IPS-18c (cell line): ENCODE data around the gene APOA4.

ENCODE experiments used
- H3K4me3 ChIP-seq: 2 replicates; pipeline ENCODE4 v1.7.0; 2013; ENCODE audit warnings: low read depth, mild to moderate bottlenecking, low read length, moderate library complexity; ENCODE audit not compliant: insufficient read depth
- H3K9me3 ChIP-seq: one replicate; pipeline ENCODE4 v1.6.1; 2013; ENCODE audit warnings: mild to moderate bottlenecking, low read length, moderate library complexity; ENCODE audit not compliant: control insufficient read depth, insufficient read depth

Gene APOA4

DNA sequence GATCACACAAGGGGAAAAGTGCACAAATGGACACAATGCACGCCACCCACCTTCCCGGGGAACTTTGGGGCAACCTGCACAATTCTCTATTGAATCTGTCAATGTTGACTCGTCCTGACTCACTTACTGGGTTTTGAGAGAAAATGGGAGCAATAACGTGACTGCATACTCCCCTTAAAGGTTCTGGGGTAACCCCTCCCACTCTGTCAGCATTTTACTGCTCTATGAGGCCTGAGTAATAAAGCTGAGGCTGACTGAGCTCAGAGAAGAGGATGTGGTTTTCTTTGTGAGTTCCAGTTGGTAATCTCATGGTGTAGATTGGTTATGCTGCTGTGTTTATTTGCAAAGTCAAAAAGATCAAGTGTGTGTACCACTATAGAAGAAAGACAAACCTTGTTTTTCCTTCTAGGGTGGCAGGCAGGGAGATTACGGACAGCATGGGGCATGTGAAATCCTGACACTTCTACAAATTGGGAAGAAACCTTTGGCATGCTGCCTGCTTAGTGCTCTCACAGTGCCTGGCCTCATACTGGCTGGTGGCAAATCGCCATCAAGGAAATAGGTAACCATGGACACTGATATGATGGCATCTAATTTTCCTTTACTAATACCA, 30.5 kb upstream of the APOA4 start:
- no peaks in the 10 kb centered on the region for H3K9me3 ChIP-seq
- H3K4me3 ChIP-seq: no peak overlapping the region

DNA sequence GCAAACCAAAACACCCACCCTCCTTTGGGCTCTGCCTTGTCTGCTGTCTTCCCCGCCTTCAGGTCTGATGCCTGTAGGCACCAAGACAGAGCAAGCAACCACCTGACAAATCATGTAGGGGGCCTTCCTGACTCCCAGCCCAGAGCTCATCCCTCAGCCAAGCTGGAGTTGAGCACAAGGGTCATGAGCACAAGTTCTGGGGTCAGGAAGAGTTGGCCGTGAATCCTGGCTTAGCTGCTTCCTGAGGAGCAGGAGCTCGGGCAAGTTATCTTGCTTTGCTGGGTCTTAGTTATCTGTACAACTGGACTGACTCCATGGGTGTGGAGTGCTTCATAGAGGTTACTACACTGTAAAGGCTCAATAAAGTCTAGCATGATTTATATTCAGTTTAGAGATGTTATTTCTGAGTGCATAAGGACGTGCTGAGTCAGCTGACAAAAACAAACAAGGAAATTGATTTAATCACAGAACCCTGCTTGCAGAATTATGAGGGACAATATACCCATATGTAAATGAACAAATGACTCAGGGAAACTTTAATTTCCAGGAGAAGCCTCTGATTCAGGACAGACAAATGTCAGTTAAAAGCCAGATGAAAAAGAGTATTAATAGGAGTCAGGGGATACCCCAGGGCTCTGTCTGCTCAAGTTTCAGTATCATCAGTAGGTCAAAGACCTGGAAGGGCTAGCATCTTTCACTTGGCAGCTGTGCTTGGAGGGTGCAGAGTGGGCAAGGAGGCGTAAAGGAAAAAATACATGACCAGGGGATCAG, 29.3 kb upstream of the APOA4 start:
- H3K9me3 ChIP-seq: no peaks in the 10 kb centered on the region
- no peak overlapping the region for H3K4me3 ChIP-seq

DNA sequence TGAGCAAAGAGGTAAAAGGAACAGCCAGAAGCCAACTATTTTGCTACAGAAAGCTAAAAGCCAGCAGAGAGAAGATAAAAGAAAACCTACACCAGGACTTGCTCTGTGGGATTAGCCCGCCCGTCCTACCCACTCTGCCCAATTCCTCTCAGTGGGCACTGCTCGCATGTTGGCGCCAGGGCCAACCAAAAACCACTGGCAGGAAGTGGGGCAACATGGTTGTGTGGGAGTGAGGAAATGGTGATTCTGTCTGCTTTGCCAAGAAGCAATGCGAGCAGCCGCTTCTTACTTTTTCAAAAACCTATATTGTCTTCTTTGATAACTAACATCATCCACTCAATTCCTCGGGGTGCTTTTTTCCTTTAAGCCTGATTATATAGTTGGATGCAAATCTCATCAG, 28.5 kb upstream of the APOA4 start:
- Histone ChIP-seq H3K9me3 (no peaks in the 10 kb centered on the region), H3K4me3 (no peak overlapping the region)

DNA sequence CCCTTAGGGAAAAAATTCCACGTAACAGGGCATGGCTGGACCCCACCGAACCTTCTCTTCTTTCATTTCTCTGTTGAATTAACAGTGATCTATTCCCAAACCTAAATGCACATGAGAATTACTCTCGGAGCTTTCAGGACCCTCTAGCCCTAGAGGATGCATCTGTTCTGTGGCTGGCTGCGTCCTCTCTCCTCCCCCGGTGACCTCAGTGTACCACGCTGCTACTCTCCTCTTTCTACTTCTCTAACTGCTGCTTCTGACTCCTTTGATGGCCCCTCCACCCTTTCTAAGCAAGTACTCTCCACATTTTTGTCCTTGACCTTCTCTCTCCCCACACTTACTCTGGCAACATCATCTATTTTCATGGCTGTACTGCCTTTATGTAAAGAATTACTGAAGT, 26.4 kb upstream of the APOA4 start:
- Histone ChIP-seq H3K9me3 (no peaks in the 10 kb centered on the region), H3K4me3 (no peak overlapping the region)

DNA sequence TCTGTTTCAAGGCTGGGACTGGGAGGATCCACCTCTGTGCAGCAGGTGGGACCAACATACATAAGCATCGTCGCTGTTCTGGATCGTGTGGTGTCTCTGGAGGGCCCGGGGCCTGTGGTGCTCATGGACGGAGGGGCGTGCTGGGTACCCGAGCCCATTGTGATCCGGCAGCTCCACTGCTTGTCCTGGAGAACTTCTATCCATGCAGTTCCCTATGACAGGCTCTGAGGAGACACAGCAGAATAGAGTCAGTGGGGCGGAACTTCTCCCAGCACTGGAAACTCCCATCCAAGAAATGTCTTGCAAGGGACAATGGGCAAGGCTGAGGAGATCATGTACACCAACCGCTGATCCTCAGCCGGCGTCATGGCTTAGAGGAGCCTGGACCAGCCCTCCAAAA, 26.0 kb upstream of the APOA4 start:
- Histone ChIP-seq H3K9me3 (no peaks in the 10 kb centered on the region), H3K4me3 (no peak overlapping the region)

DNA sequence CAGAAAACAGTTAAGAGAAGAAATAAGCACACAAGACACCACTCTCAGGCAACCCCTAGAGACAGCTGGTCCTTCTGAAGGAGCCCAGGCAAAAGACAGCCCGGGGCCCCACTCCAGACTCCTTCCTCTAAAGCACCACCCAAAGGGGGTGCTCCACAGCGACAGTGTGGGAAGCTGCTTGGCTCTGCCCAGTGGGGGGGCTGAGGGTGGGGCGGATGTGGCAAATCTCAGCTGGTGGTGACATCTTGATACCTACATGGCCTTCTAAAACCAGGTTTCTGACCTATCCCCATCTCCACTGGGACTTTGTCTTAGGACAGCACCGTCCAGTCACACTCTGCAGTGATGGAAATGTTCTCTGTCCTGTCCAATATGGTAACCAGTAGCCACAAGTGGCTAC, 24.5 kb upstream of the APOA4 start:
- Histone ChIP-seq H3K9me3 (no peaks in the 10 kb centered on the region), H3K4me3 (no peak overlapping the region)

DNA sequence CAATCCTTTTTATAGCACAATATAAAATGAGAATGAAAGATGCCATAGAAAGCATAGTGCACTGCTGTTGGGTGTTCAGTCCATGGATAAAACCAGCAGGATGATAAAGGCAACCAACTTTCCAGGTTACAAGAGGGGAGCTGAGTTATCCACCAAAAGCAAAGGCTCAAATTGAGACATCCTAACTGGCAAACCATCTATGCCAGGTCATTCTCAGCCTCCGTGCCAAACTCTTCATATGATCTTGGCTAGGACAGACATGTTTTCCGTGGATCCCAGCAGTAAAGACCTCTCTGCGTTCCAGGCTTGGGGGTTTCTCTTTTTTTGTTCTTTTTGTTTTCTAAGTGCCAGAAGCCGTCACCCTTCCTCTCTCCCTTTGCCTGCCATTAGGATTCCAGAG, 21.6 kb upstream of the APOA4 start:
- Histone ChIP-seq H3K9me3 (no peaks in the 10 kb centered on the region), H3K4me3 (no peak overlapping the region)

DNA sequence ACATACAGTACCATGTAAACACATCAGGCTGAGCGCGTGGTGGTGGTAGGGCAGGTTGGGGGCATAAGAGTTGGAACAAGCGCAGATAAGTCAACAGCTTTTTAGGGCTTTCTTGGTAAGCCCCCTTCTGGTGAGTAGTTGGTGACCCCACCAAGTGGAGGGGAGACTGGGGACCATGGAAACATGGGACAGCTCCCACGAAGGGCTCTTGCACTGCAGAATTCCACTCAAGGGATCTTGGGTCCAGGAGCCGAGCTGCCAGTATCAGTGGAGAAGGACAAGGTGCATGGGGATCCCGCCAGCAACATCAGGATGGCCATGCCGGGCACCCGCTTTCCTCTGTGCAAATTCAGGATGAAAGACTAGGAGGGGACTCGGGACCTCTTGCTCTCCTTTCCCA, 20.6 kb upstream of the APOA4 start:
- H3K4me3 ChIP-seq: no peak overlapping the region
- H3K9me3 ChIP-seq: no peaks in the 10 kb centered on the region

DNA sequence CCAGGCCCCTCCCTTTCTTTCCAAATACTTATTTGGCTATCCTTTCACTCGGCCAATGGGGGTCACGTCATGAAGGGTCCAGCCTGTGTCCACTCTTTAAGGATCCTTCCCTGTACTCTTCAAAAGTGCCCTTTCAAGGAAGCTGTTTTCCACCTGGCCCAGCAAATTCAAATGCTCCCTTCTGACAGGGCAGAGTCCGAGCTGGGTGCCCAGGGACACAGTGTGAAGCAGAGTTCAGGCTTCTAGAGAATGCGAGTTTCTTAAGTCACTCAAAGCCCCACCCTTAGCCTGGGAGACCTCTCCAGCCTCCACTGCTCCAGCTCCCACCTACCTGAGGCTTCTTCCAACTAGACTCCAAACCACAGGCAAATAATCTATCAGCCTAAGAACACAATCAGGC, 19.8 kb upstream of the APOA4 start:
- Histone ChIP-seq H3K9me3 (no peaks in the 10 kb centered on the region), H3K4me3 (no peak overlapping the region)

DNA sequence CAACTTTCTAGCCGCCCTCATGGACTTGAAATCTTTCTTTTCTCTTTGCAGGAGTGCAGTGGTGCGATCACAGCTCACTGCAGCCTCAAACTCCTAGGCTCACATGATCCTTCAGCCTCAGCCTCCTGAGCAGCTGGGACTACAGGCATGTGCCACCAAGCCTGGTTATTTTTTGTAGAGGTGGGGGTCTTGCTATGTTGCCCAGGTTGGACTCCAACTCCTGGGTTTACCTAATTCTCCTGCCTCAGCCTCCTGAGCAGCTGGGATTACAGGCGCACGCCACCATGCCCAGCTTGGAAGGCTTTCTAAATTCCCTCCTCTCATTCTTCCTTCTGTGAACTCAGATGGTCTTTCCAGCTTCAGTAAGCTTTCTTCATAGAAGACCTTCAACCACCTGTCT, 19.0 kb upstream of the APOA4 start:
- Histone ChIP-seq H3K9me3 (no peaks in the 10 kb centered on the region), H3K4me3 (no peak overlapping the region)

DNA sequence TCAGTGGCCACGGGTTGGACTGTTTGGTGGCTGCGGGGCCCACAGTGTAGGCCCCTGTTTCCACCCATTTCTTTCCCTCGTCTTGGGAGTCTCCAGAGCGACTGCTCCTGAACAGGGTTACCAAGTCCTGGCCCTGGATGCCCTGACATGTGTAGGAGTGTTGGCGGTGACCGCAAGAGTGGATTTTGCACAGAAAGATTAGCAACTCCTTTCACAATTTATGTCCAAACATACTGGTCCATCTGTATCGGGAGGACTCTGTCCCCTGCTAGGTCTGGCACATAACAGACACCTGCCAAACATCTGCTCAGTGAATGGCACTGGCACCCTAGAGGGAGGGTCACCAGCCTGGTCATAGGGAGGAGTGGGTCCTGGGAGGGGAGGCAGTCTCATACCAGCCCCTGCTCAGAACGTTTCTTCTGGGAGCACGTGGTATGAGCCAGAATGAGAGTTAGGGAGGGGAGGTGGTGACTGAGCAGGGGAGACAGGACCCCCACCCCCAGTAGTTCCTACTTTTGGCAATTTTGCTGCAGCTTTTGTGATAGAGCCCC, 17.7 kb upstream of the APOA4 start:
- H3K9me3 ChIP-seq: no peaks in the 10 kb centered on the region
- H3K4me3 ChIP-seq: no peak overlapping the region

DNA sequence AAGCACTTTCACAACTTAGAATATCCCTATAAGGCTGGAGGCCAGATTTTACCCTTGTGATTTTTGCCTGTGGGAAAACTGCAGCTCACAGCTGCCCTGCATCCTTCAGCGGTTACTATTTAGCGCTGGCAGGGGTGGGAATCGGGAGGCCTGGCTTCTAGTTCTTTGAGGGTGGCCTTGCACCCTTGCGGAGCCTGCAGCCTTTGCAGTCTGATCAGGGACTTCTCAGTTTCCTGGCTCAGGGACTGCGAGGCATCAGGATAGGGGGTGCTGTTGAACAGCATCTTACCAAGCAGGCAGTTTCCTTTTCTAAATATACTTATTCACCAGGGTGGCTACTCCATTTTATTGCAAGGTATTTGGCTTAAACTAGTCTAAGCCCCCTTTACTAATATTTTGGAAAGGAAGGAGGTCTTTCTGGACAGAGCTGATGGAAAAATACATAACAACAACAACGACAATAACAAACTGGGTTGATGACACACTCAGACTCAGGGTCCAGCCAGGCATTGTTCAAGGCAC, 17.2 kb upstream of the APOA4 start:
- Histone ChIP-seq H3K4me3 (no peak overlapping the region), H3K9me3 (no peaks in the 10 kb centered on the region)

DNA sequence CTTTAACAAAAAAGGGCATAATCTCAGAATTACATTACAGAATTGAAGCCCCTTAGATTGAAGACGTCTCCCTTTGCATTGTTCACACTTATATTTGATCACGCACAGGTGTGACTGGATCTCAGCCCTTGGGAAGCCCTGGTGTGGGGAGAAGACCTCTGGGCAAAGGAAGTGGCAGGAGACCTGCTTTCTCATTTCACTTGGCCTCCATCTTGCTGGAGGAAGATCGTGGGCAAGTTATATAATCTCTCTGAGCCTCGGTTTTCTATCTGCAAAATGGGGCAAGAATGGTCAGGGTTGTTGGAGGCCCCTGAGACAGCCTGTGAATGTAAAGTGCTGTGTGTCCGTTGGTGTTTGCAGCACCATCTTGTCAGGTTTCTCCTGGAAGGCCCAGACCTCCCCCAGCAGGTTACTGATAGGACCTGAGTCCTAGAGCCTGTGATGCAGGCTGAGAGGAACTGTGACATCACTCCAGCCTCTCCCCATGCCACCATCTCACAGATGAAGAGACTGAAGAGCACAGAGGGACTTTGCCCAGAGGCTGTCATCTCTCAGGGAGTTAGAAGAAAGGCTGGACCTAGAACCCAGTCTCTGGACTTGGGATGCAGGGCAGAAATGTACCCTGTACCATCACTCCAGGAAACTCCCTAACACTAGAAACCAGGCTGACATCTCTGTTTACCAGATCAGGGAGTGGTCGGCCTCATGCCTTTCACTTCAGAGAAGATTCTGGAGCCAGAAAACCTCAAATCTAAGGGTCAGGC, 15.4 kb upstream of the APOA4 start:
- H3K9me3 ChIP-seq: no peaks in the 10 kb centered on the region
- H3K4me3 ChIP-seq: no peak overlapping the region

DNA sequence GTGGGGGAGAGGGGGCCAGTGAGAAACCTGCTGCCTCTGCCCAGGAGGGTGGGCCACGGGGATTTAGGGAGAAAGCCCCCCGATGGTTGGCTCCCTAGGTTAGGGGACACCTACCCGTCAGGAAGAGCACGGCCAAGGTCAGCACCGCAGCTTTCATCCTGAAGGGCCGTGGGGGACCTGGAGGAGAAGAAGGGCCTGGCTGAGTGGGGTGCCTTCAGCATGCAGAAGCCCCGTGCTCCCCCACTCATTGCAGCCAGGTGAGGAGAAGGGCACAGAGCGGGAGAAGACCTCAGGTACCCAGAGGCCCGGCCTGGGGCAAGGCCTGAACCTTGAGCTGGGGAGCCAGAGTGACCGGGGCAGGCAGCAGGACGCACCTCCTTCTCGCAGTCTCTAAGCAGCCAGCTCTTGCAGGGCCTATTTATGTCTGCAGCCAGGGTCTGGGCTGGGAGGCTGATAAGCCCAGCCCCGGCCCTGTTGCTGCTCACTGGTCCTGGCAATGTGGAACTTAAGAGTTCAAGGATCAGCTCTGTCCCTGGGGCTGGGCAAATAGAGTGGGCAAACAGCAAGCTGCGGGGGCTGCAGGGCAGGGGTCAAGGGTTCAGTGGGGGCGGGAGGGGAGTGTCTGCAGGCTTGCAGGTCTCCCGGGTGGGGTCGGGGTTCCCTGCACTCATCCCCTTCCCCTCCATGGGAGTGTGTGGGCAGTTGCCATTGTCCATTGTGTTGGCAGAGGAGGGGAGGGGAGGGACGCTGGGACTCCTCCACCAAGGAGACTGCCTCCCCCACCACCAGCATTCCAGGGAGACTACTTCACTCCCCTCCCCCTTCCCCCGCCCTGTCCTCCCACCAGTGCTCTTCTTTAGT, 14.4 kb upstream of the APOA4 start, which contains the start of gene APOA1:
Gene APOA1 (minus strand): TSS at position 392 of the 861 bp plus-strand sequence. CDS start 235 bp downstream, at position 157.
- peaks cover 3% of the 10 kb centered on the region for H3K9me3 ChIP-seq
- H3K4me3 ChIP-seq: no peak within 1 kb of the TSS

DNA sequence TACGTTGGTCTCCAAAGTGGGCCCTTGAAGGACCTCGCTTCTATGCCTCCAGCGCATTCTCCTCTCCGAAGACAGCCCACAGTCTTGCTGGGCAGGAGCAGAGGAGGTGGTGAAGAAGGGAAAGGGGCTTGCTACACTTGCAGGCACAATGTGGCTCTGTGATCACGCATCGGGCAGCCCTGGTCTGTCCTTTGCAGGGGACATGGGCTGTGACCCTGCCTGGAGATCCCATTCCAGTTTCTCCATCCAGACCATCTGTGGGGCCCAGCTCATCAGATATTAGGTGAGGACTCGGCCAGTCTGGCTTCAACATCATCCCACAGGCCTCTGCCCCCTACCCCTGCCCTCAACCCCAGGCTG, 13.5 kb upstream of the APOA4 start:
- no peak overlapping the region for H3K4me3 ChIP-seq

DNA sequence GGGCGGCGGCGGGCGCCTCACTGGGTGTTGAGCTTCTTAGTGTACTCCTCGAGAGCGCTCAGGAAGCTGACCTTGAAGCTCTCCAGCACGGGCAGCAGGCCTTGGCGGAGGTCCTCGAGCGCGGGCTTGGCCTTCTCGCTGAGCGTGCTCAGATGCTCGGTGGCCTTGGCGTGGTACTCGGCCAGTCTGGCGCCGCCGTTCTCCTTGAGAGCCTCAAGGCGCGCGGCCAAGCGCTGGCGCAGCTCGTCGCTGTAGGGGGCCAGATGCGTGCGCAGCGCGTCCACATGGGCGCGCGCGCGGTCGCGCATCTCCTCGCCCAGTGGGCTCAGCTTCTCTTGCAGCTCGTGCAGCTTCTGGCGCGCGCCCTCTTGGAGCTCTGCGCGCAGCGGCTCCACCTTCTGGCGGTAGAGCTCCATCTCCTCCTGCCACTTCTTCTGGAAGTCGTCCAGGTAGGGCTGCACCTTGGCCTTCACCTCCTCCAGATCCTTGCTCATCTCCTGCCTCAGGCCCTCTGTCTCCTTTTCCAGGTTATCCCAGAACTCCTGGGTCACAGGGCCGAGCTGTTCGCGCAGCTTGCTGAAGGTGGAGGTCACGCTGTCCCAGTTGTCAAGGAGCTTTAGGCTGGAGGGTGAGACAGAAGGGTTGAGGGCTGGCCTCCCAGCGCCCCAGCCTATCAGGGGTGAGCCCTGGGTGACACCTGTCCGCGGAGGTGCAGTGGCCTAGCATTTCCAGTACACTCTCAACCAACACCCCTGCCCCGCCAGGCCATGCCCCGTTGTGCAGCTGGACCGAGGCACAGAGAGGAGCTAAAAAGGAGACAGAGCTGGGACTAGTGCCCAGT, 12.9 kb upstream of the APOA4 start:
- H3K4me3 ChIP-seq: peak overlapping the region; percentile 51
- peaks cover 3% of the 10 kb centered on the region for H3K9me3 ChIP-seq

More for the DNA sequence above, 13.5 kb upstream of the APOA4 start:
- H3K9me3 ChIP-seq: peaks cover 3% of the 10 kb centered on the region
